Lower leg skin (tissue), 4 donors: ENCODE results near the gene HIPK2. TPM values are rescaled to one million over a fixed set of nuclear protein-coding genes. Genes with fewer than 3 reads are reported as not detected.
A peak's percentile ranks its signal among the peaks of the same experiment; 100 is the strongest.

ENCODE experiments used
- DNase-seq, 2 donors: peaks; one replicate each; pipeline ENCODE4 v3.0.0-alpha.2; 2019; ENCODE audit warnings: low spot score in 2 of 2
- H3K4me3 ChIP-seq: fragments of 200-600 bp; sonication (generic); 2 replicates; pipeline ENCODE4 v1.5.1; 2017; ENCODE audit warnings: mild to moderate bottlenecking, low read depth; ENCODE audit not compliant: poor library complexity, severe bottlenecking
- CTCF ChIP-seq, 3 donors: fragments of 450-650 bp; IDR thresholded peaks; one replicate each; pipeline ENCODE4 v1.5.1; 2016; ENCODE audit warnings: antibody characterized with exemption in 3 of 3, mild to moderate bottlenecking in 3 of 3, moderate library complexity in 2 of 3
- POLR2A ChIP-seq, 2 donors: fragments of 450-650 bp; IDR thresholded peaks; one replicate each; pipeline ENCODE4 v1.6.1; 2016 to 2017; ENCODE audit warnings: antibody characterized with exemption in 2 of 2, mild to moderate bottlenecking in 1 of 2, moderate library complexity in 1 of 2
- WGBS, 2 donors: methylation state at CpG; one replicate each; pipeline ENCODE4 v1.1.5; 2018; 5-methylcytosine and 5-hydroxymethylcytosine counted together
- intact Hi-C: fragments of 100-400 bp; cut with DNase I; formaldehyde crosslinking; loops from one replicate; pipeline ENCODE4 v1.15.0; 2023; ENCODE audit warnings: low total_unique reads
- total RNA-seq, 4 donors: library from RNA; depleted of rRNA; stranded (reverse); fragments of >200 nt; gene quantifications; one replicate each; pipeline ENCODE4 v1.1.0, GENCODE V29; 2016

Gene HIPK2
- total RNA-seq, 4 donors from 2014 or later: 4.5 to 14.9 (median 10.4) TPM

- H3K4me3 ChIP-seq: peak overlapping the region; percentile 75
- no peak for TF ChIP-seq POLR2A (IDR thresholded peaks at IDR 0.05)
- no peak for TF ChIP-seq CTCF (IDR thresholded peaks at IDR 0.05)
- intact Hi-C loops: loop anchor here (10.0 kb wide), 2 partner anchors 133 to 227 kb away; no protein-coding TSS in a partner anchor
- WGBS, 2 donors: 1% methylated on average over 36 of the region's 102 CpGs
- no peak for DNase-seq
Measured at GRCh38 chr7:139777133-139777891, 486 bp downstream of the HIPK2 start.

- WGBS, 2 donors: 1% methylated on average over 26 of the region's 26 CpGs
- no peak for DNase-seq
- intact Hi-C loops: loop anchor here (10.0 kb wide), 2 partner anchors 132 to 228 kb away; no protein-coding TSS in a partner anchor
- TF ChIP-seq POLR2A (IDR thresholded peaks at IDR 0.05): no peak
- no peak for TF ChIP-seq CTCF (IDR thresholded peaks at IDR 0.05)
- peak overlapping the region; percentile 75 for H3K4me3 ChIP-seq
Measured at GRCh38 chr7:139776486-139777132, 1.2 kb downstream of the HIPK2 start.

- DNase-seq: peak; percentile 67 to 88
- intact Hi-C loops: loop anchor here (10.0 kb wide), 2 partner anchors 131 to 229 kb away; no protein-coding TSS in a partner anchor
- H3K4me3 ChIP-seq: no peak overlapping the region
- WGBS, 2 donors: 0 to 1% methylated on average over 11 of the region's 11 CpGs
- TF ChIP-seq POLR2A (IDR thresholded peaks at IDR 0.05) (no peak), CTCF (IDR thresholded peaks at IDR 0.05) (peak in 1 of 3 donors; percentile 14)
Measured at GRCh38 chr7:139775829-139776266, 1.9 kb downstream of the HIPK2 start.

- intact Hi-C loops: loop anchor here (10.0 kb wide), 2 partner anchors 130 to 230 kb away; no protein-coding TSS in a partner anchor
- no peak overlapping the region for H3K4me3 ChIP-seq
- TF ChIP-seq POLR2A (IDR thresholded peaks at IDR 0.05) (no peak), CTCF (IDR thresholded peaks at IDR 0.05) (no peak)
- DNase-seq: no peak
- WGBS, 2 donors: 90 to 91% methylated on average over 1 of the region's 1 CpG
Measured at GRCh38 chr7:139774376-139774775, 3.4 kb downstream of the HIPK2 start.

- WGBS, 2 donors: 88 to 91% methylated on average over 5 of the region's 5 CpGs
- H3K4me3 ChIP-seq: no peak overlapping the region
- intact Hi-C loops: loop anchor here (10.0 kb wide), 2 partner anchors 129 to 231 kb away; no protein-coding TSS in a partner anchor
- no peak for DNase-seq
- TF ChIP-seq POLR2A (IDR thresholded peaks at IDR 0.05): no peak
- no peak for TF ChIP-seq CTCF (IDR thresholded peaks at IDR 0.05)
Measured at GRCh38 chr7:139773371-139773770, 4.4 kb downstream of the HIPK2 start.
